ENCODE data around the gene PCSK7. TPM values are rescaled to one million over a fixed set of nuclear protein-coding genes. Genes with fewer than 3 reads are reported as not detected.
A peak's percentile ranks its signal among the peaks of the same experiment; 100 is the strongest.

The PCSK7 gene
- total and polyA plus RNA-seq, 2 experiments from 2014 or later = 25.9 to 33.0 TPM

- H3K4me3 ChIP-seq = peak overlapping the region; percentile 46
- H4K20me1 ChIP-seq (ENCODE audit: insufficient read depth, poor library complexity, severe bottlenecking) = no peaks in the 10 kb centered on the region
- H3K27me3 ChIP-seq = no peaks in the 10 kb centered on the region
- DNase-seq (ENCODE audit: low spot score) = peak; percentile 54
- peak overlapping the region; percentile 61 for H2AFZ ChIP-seq
- peak overlapping the region; percentile 82 for H3K4me2 ChIP-seq
- peak overlapping the region; percentile 95 for H3K27ac ChIP-seq
- H3K4me1 ChIP-seq (ENCODE audit: insufficient read depth) = peaks cover 13% of the 10 kb centered on the region
- no peaks in the 10 kb centered on the region for H3K9me3 ChIP-seq (ENCODE audit: low read depth)
- no peaks in the 10 kb centered on the region for H3K9me2 ChIP-seq (replicated peaks; ENCODE audit: insufficient read depth)
- H3K79me2 ChIP-seq = peaks cover 7% of the 10 kb centered on the region
- H3K36me3 ChIP-seq (replicated peaks; ENCODE audit: insufficient read depth, low read depth) = no peaks in the 10 kb centered on the region
- no peak for TF ChIP-seq CTCF (IDR thresholded peaks at IDR 0.05; ENCODE audit: poor library complexity)
- no peak for TF ChIP-seq EZH2 (IDR thresholded peaks at IDR 0.05; ENCODE audit: borderline replicate concordance)
- TF ChIP-seq EZH2phosphoT487 (IDR thresholded peaks at IDR 0.05; ENCODE audit: low read depth, severe bottlenecking, unreplicated experiment) = no peak
- WGBS (ENCODE audit: low lambda C conversion rate, missing lambda C conversion rate) = 3% methylated on average over 36 of the region's 39 CpGs
Observed at GRCh38 chr11:117179048-117179999, 52.5 kb downstream of the PCSK7 start.

GRCh38 chr11:117178210-117179034 is 53.5 kb downstream of the PCSK7 start, which contains the start of gene SIDT2:
SIDT2 (plus strand) TSS chr11:117178743; CDS start chr11:117179264, 521 bp downstream.
- Histone ChIP-seq H3K27ac (peak within 1 kb of the TSS; percentile 95), H3K4me1 (ENCODE audit: insufficient read depth) (peaks cover 14% of the 10 kb centered on the region)

More at GRCh38 chr11:117178210-117179034, 53.5 kb downstream of the PCSK7 start, which contains the start of gene SIDT2:
- H3K9me2 ChIP-seq (replicated peaks; ENCODE audit: insufficient read depth) = no peaks in the 10 kb centered on the region
- no peaks in the 10 kb centered on the region for H4K20me1 ChIP-seq (ENCODE audit: insufficient read depth, poor library complexity, severe bottlenecking)
- peak within 1 kb of the TSS; percentile 82 for H3K4me2 ChIP-seq
- H3K27me3 ChIP-seq = no peaks in the 10 kb centered on the region
- peak within 1 kb of the TSS; percentile 61 for H2AFZ ChIP-seq
- no peaks in the 10 kb centered on the region for H3K9me3 ChIP-seq (ENCODE audit: low read depth)
- TF ChIP-seq EZH2phosphoT487 (IDR thresholded peaks at IDR 0.05; ENCODE audit: low read depth, severe bottlenecking, unreplicated experiment) = no peak
- TF ChIP-seq EZH2 (IDR thresholded peaks at IDR 0.05; ENCODE audit: borderline replicate concordance) = no peak
- no peak for TF ChIP-seq CTCF (IDR thresholded peaks at IDR 0.05; ENCODE audit: poor library complexity)
- H3K36me3 ChIP-seq (replicated peaks; ENCODE audit: insufficient read depth, low read depth) = no peaks in the 10 kb centered on the region
- peaks cover 7% of the 10 kb centered on the region for H3K79me2 ChIP-seq
- peak within 1 kb of the TSS; percentile 46 for H3K4me3 ChIP-seq
- peak; percentile 97 for DNase-seq (ENCODE audit: low spot score)
- 2% methylated on average over 32 of the region's 51 CpGs for WGBS (ENCODE audit: low lambda C conversion rate, missing lambda C conversion rate)

Data from hepatocyte (in vitro differentiated cells).